Duodenal mucosa (tissue), 2 donors: Measurements from ENCODE around the gene CDKN2AIPNL.
"Not testable (repeated sequence)": the region's sequence is repeated elsewhere in the genome, so short reads cannot be mapped to it uniquely, and the experiment has no call there.

Experiments
- H3K27ac ChIP-seq: one replicate; pipeline ENCODE4 v1.7.0; 2013; ENCODE audit warnings: low read depth, low read length
- H3K27me3 ChIP-seq, 2 donors: one replicate each; pipeline ENCODE4 v1.7.0; 2013; ENCODE audit warnings: low read length in 2 of 2, control low read depth in 1 of 2; ENCODE audit not compliant: insufficient read depth in 2 of 2, control insufficient read depth in 1 of 2
- H3K36me3 ChIP-seq, 2 donors: one replicate each; pipeline ENCODE4 v1.7.0; 2013; ENCODE audit warnings: low read length in 2 of 2, control low read depth in 1 of 2; ENCODE audit not compliant: insufficient read depth in 2 of 2, control insufficient read depth in 1 of 2
- H3K4me1 ChIP-seq, 2 donors: one replicate each; pipeline ENCODE4 v1.7.0; 2013; ENCODE audit warnings: low read length in 2 of 2, control low read depth in 1 of 2; ENCODE audit not compliant: insufficient read depth in 2 of 2, control insufficient read depth in 1 of 2
- H3K4me3 ChIP-seq, 2 donors: one replicate each; pipeline ENCODE4 v1.7.0; 2013; ENCODE audit warnings: low read length in 2 of 2, low read depth in 1 of 2
- H3K9ac ChIP-seq, 2 donors: one replicate each; pipeline ENCODE4 v1.7.0; 2013; ENCODE audit warnings: low read length in 2 of 2, low read depth in 1 of 2
- H3K9me3 ChIP-seq, 2 donors: one replicate each; pipeline ENCODE4 v1.7.0; 2013; ENCODE audit warnings: low read length in 2 of 2, control low read depth in 1 of 2; ENCODE audit not compliant: control insufficient read depth in 1 of 2

Gene CDKN2AIPNL

GRCh38 chr5:134380346-134380745 lies 31.3 kb downstream of the CDKN2AIPNL start:
- Histone ChIP-seq H3K4me3 (no peak overlapping the region), H3K27me3 (no peaks in the 10 kb centered on the region), H3K27ac (no peak overlapping the region), H3K9ac (no peak overlapping the region), H3K4me1 (no peaks in the 10 kb centered on the region), H3K9me3 (no peaks in the 10 kb centered on the region), H3K36me3 (peaks cover 13 to 62% of the 10 kb centered on the region in 2 donors)

GRCh38 chr5:134374232-134374631 lies 37.4 kb downstream of the CDKN2AIPNL start:
- Histone ChIP-seq H3K9ac (no peak overlapping the region), H3K27me3 (no peaks in the 10 kb centered on the region), H3K9me3 (no peaks in the 10 kb centered on the region), H3K36me3 (peaks cover 6 to 27% of the 10 kb centered on the region in 2 donors), H3K4me1 (peaks cover 9 to 17% of the 10 kb centered on the region in 2 donors), H3K4me3 (no peak overlapping the region), H3K27ac (no peak overlapping the region)

GRCh38 chr5:134373633-134374032 lies 38.0 kb downstream of the CDKN2AIPNL start:
- H3K4me3 ChIP-seq, H3K27me3 ChIP-seq, H3K9me3 ChIP-seq, H3K27ac ChIP-seq, H3K9ac ChIP-seq: not testable (repeated sequence)
- Histone ChIP-seq H3K4me1 (peaks cover 9 to 17% of the 10 kb centered on the region in 2 donors), H3K36me3 (peaks cover 6 to 23% of the 10 kb centered on the region in 2 donors)

GRCh38 chr5:134371834-134372340 lies 39.8 kb downstream of the CDKN2AIPNL start:
- H3K27me3 ChIP-seq: no peaks in the 10 kb centered on the region
- H3K4me1 ChIP-seq: peaks cover 9 to 20% of the 10 kb centered on the region in 2 donors
- peak overlapping the region; percentile 82 to 95 for H3K4me3 ChIP-seq
- peaks cover 0 to 10% of the 10 kb centered on the region in 2 donors for H3K36me3 ChIP-seq
- H3K27ac ChIP-seq: peak overlapping the region; percentile 99
- no peaks in the 10 kb centered on the region for H3K9me3 ChIP-seq
- H3K9ac ChIP-seq: peak overlapping the region; percentile 97 to 100

- H3K27me3 ChIP-seq: no peaks in the 10 kb centered on the region
- H3K9me3 ChIP-seq: no peaks in the 10 kb centered on the region
- H3K27ac ChIP-seq: peak within 1 kb of the TSS; percentile 99
- H3K36me3 ChIP-seq: peaks cover 0 to 4% of the 10 kb centered on the region in 2 donors
- H3K4me1 ChIP-seq: peaks cover 12 to 25% of the 10 kb centered on the region in 2 donors
- H3K4me3 ChIP-seq: peak within 1 kb of the TSS; percentile 82 to 95
- H3K9ac ChIP-seq: peak within 1 kb of the TSS; percentile 97 to 100
These were observed 40.5 kb downstream of the CDKN2AIPNL start, which contains the start of gene UBE2B for GRCh38 chr5:134370871-134371833. TSS of gene UBE2B (plus strand) at chr5:134371569. CDS start at chr5:134371596, 27 bp downstream.

- Histone ChIP-seq H3K27me3 (no peaks in the 10 kb centered on the region), H3K36me3 (peaks cover 0 to 4% of the 10 kb centered on the region in 2 donors), H3K27ac (peak overlapping the region; percentile 73), H3K4me3 (peak overlapping the region; percentile 72 to 75), H3K9ac (peak overlapping the region; percentile 71 to 100), H3K9me3 (no peaks in the 10 kb centered on the region), H3K4me1 (peaks cover 17 to 25% of the 10 kb centered on the region in 2 donors)
These were observed 41.3 kb downstream of the CDKN2AIPNL start for GRCh38 chr5:134370311-134370870.

GRCh38 chr5:134365604-134366003 lies 46.1 kb downstream of the CDKN2AIPNL start:
- H3K9ac ChIP-seq: no peak overlapping the region
- H3K36me3 ChIP-seq: no peaks in the 10 kb centered on the region
- H3K27ac ChIP-seq: no peak overlapping the region
- no peaks in the 10 kb centered on the region for H3K27me3 ChIP-seq
- H3K4me1 ChIP-seq: peaks cover 15 to 17% of the 10 kb centered on the region in 2 donors
- no peak overlapping the region for H3K4me3 ChIP-seq
- no peaks in the 10 kb centered on the region for H3K9me3 ChIP-seq

- no peaks in the 10 kb centered on the region for H3K36me3 ChIP-seq
- no peak overlapping the region for H3K27ac ChIP-seq
- no peaks in the 10 kb centered on the region for H3K9me3 ChIP-seq
- no peak overlapping the region for H3K4me3 ChIP-seq
- no peak overlapping the region for H3K9ac ChIP-seq
- H3K4me1 ChIP-seq: no peaks in the 10 kb centered on the region
- no peaks in the 10 kb centered on the region for H3K27me3 ChIP-seq
These were observed 56.0 kb downstream of the CDKN2AIPNL start for GRCh38 chr5:134355681-134356080.
